ENCODE data around the gene DHPS. TPM values are rescaled to one million over a fixed set of nuclear protein-coding genes. Genes with fewer than 3 reads are reported as not detected.

DHPS gene
- polyA plus RNA-seq, 1 experiment, result 59.1 TPM

DNA sequence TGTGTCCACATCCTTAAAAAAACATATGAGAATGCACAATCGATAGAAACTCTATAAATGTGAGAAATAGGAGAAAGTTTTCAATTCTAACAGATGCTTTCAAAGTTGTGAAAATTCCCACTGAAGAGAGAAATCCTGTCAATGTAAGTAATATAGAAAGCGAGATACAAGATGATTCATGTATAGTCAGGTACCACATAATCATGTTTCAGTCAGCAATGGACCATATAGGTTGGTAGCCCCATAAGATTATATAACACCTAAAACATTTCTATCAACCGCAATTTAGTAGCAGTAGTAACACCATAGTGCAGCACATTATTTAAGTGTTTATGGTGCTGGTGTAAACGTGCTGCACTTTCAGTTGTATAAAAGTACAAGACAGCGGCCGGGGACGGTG, 52.5 kb downstream of the DHPS start:
- Histone ChIP-seq H3K4me3 (ENCODE audit: low read depth, low read length) (no peak overlapping the region), H3K27me3 (ENCODE audit: control insufficient read depth, insufficient read depth, low read length) (no peaks in the 10 kb centered on the region), H3K9me3 (ENCODE audit: control insufficient read depth, insufficient read depth, low read length) (peaks cover 68% of the 10 kb centered on the region), H3K27ac (ENCODE audit: low read depth, low read length) (no peak overlapping the region)
- no peak for DNase-seq (ENCODE audit: low read depth, low spot score)
- POLR2A ChIA-PET, result no interaction called here
- TF ChIP-seq, protein P1, sequence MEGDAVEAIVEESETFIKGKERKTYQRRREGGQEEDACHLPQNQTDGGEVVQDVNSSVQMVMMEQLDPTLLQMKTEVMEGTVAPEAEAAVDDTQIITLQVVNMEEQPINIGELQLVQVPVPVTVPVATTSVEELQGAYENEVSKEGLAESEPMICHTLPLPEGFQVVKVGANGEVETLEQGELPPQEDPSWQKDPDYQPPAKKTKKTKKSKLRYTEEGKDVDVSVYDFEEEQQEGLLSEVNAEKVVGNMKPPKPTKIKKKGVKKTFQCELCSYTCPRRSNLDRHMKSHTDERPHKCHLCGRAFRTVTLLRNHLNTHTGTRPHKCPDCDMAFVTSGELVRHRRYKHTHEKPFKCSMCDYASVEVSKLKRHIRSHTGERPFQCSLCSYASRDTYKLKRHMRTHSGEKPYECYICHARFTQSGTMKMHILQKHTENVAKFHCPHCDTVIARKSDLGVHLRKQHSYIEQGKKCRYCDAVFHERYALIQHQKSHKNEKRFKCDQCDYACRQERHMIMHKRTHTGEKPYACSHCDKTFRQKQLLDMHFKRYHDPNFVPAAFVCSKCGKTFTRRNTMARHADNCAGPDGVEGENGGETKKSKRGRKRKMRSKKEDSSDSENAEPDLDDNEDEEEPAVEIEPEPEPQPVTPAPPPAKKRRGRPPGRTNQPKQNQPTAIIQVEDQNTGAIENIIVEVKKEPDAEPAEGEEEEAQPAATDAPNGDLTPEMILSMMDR (IDR thresholded peaks at IDR 0.05; ENCODE audit: low read depth, low read length), result no peak
- CTCF ChIA-PET, result interaction anchor here (1.5 kb wide), 1 partner anchor 43 kb away, joined by 3 read pairs; no protein-coding TSS in a partner anchor

DNA sequence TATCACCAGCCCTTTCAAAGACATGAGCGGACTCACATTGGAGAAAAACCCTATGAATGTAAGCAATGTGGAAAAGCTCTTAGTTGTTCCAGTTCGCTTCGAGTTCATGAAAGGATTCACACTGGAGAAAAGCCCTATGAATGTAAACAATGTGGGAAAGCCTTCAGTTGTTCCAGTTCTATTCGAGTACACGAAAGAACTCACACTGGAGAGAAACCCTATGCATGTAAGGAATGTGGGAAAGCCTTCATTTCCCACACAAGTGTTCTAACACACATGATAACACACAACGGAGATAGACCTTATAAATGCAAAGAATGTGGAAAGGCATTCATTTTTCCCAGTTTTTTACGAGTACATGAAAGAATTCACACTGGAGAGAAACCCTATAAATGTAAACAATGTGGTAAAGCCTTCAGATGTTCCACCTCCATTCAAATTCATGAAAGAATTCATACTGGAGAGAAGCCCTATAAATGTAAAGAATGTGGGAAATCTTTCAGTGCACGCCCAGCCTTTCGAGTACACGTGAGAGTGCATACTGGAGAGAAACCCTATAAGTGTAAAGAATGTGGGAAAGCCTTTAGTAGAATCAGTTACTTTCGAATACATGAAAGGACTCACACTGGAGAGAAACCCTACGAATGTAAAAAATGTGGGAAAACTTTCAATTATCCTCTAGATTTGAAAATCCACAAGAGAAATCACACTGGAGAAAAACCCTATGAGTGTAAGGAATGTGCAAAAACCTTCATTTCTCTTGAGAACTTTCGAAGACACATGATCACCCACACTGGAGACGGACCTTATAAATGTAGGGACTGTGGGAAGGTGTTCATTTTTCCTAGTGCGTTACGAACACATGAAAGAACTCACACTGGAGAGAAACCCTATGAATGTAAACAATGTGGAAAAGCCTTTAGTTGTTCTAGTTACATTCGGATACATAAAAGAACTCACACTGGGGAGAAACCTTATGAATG, 53.3 kb downstream of the DHPS start:
- no peak for DNase-seq (ENCODE audit: low read depth, low spot score)
- ChIA-PET POLR2A (no interaction called here), CTCF (no interaction called here)
- TF ChIP-seq, protein P1 (IDR thresholded peaks at IDR 0.05; ENCODE audit: low read depth, low read length), result no peak
- no peak overlapping the region for H3K4me3 ChIP-seq (ENCODE audit: low read depth, low read length)
- H3K9me3 ChIP-seq (ENCODE audit: control insufficient read depth, insufficient read depth, low read length), result peaks cover 75% of the 10 kb centered on the region
- H3K27ac ChIP-seq (ENCODE audit: low read depth, low read length), result no peak overlapping the region
- H3K27me3 ChIP-seq (ENCODE audit: control insufficient read depth, insufficient read depth, low read length), result no peaks in the 10 kb centered on the region

DNA sequence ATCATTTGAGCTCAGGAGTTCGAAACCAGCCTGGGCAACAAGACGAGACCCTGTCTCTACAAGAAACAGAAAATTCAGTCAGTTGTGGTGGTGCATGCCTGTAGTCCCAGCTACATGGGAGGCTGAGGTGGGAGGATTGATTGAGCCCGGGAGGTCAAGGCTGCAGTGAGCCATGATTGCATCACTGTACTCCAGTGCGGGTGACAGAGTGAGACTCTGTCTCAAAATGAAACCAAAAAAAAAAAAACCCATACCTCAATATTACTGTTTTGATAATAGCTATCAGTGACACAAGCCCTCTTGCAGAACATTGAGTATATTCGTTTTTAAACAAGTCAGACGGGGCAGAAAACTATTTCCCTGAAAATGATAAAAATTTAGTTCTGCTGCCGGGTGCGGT, 54.7 kb downstream of the DHPS start:
- ChIA-PET CTCF (interaction anchor here (0.5 to 1.1 kb wide), 3 partner anchors 13 to 566 kb away, joined by 3 to 4 read pairs (median 4); no protein-coding TSS in a partner anchor), POLR2A (no interaction called here)
- H3K27ac ChIP-seq (ENCODE audit: low read depth, low read length), result no peak overlapping the region
- H3K9me3 ChIP-seq (ENCODE audit: control insufficient read depth, insufficient read depth, low read length), result peaks cover 79% of the 10 kb centered on the region
- no peak overlapping the region for H3K4me3 ChIP-seq (ENCODE audit: low read depth, low read length)
- TF ChIP-seq, protein P1 (IDR thresholded peaks at IDR 0.05; ENCODE audit: low read depth, low read length), result no peak
- no peaks in the 10 kb centered on the region for H3K27me3 ChIP-seq (ENCODE audit: control insufficient read depth, insufficient read depth, low read length)
- DNase-seq (ENCODE audit: low read depth, low spot score), result no peak

Small RNA genes within 50 kb of the gene (small RNA-seq; reads per million reads assigned to genes)
- not detected for gene SNORD41 (ENCODE audit: insufficient read length, low read depth)

Other genes starting within 250 kb of the DHPS start
- 1.1 and 1.7 TPM in 2 replicates for gene ZNF443, start 240.9 kb downstream of the DHPS start, polyA plus RNA-seq (2011; rRNA removed)
- 1.4 and 1.7 TPM in 2 replicates for gene ZNF709, start 197.1 kb downstream of the DHPS start, polyA plus RNA-seq (2011; rRNA removed)
- 3.3 and 4.6 TPM in 2 replicates for gene ZNF564, start 130.4 kb downstream of the DHPS start, polyA plus RNA-seq (2011; rRNA removed)
- gene ZNF490, start 71.1 kb downstream of the DHPS start, polyA plus RNA-seq (2011; rRNA removed), result 3.7 and 4.3 TPM in 2 replicates
- 13.1 and 15.8 TPM in 2 replicates for gene ZNF791, start 71.0 kb downstream of the DHPS start, polyA plus RNA-seq (2011; rRNA removed)
- gene MAN2B1, start 15.1 kb downstream of the DHPS start, polyA plus RNA-seq (2011; rRNA removed), result 30.9 and 39.5 TPM in 2 replicates
- 5.3 and 6.5 TPM in 2 replicates for gene WDR83, start 15.1 kb downstream of the DHPS start, polyA plus RNA-seq (2011; rRNA removed)
- not detected in 2 replicates for gene GNG14, start 6.1 kb upstream of the DHPS start, polyA plus RNA-seq (2011; rRNA removed)
- 4.8 and 7.2 TPM in 2 replicates for gene FBXW9, start 14.8 kb upstream of the DHPS start, polyA plus RNA-seq (2011; rRNA removed)
- 47.3 and 58.8 TPM in 2 replicates for gene TNPO2, start 42.1 kb upstream of the DHPS start, polyA plus RNA-seq (2011; rRNA removed)
- gene TRIR, start 52.8 kb upstream of the DHPS start, polyA plus RNA-seq (2011; rRNA removed), result 147 and 161 TPM in 2 replicates
- gene GET3, start 55.6 kb upstream of the DHPS start, polyA plus RNA-seq (2011; rRNA removed), result 114 and 129 TPM in 2 replicates
- gene BEST2, start 69.9 kb upstream of the DHPS start, polyA plus RNA-seq (2011; rRNA removed), result not detected in 2 replicates
- 5.5 and 6.4 TPM in 2 replicates for gene HOOK2, start 93.7 kb upstream of the DHPS start, polyA plus RNA-seq (2011; rRNA removed)
- 24.1 and 44.3 TPM in 2 replicates for gene JUNB, start 109.6 kb upstream of the DHPS start, polyA plus RNA-seq (2011; rRNA removed)
- gene PRDX2, start 119.9 kb upstream of the DHPS start, polyA plus RNA-seq (2011; rRNA removed), result 187 and 237 TPM in 2 replicates
- gene THSD8, start 120.2 kb upstream of the DHPS start, polyA plus RNA-seq (2011; rRNA removed), result 1.6 and 2.4 TPM in 2 replicates
- 11.6 and 11.7 TPM in 2 replicates for gene RNASEH2A, start 124.7 kb upstream of the DHPS start, polyA plus RNA-seq (2011; rRNA removed)
- gene RTBDN, start 152.7 kb upstream of the DHPS start, polyA plus RNA-seq (2011; rRNA removed), result not detected in 2 replicates
- 0.47 and 0.52 TPM in 2 replicates for gene MAST1, start 156.6 kb upstream of the DHPS start, polyA plus RNA-seq (2011; rRNA removed)
- 28.9 and 39.5 TPM in 2 replicates for gene DNASE2, start 199.6 kb upstream of the DHPS start, polyA plus RNA-seq (2011; rRNA removed)
- not detected in 2 replicates for gene KLF1, start 205.3 kb upstream of the DHPS start, polyA plus RNA-seq (2011; rRNA removed)
- gene GCDH, start 209.3 kb upstream of the DHPS start, polyA plus RNA-seq (2011; rRNA removed), result 11.4 and 14.0 TPM in 2 replicates
- gene SYCE2, start 237.4 kb upstream of the DHPS start, polyA plus RNA-seq (2011; rRNA removed), result not detected in 2 replicates